ENCODE measurements around the gene ITPRID2.
"Not testable (repeated sequence)": the region's sequence is repeated elsewhere in the genome, so short reads cannot be mapped to it uniquely, and the experiment has no call there.

- TF ChIP-seq CTCF, POLR2A (IDR thresholded peaks at IDR 0.05): not testable (repeated sequence)
Observed at GRCh38 chr2:181961167-181961566, 69.6 kb downstream of the ITPRID2 start.

Measured in adrenal gland (tissue), 5 donors.